Measurements from ENCODE around the gene COL23A1.
"Not testable (repeated sequence)": the region's sequence is repeated elsewhere in the genome, so short reads cannot be mapped to it uniquely, and the experiment has no call there.

Gene COL23A1

GRCh38 chr5:178249191-178249989 lies 340.8 kb downstream of the COL23A1 start:
- FAIRE-seq: no peak
- no peak for DNase-seq (ENCODE audit: low spot score)

GRCh38 chr5:178248750-178249149 lies 341.4 kb downstream of the COL23A1 start:
- DNase-seq (ENCODE audit: low spot score): no peak
- FAIRE-seq: no peak

- FAIRE-seq (no peak), DNase-seq (ENCODE audit: low spot score) (no peak)
Observed at GRCh38 chr5:178247481-178248456, 342.4 kb downstream of the COL23A1 start.

- DNase-seq (ENCODE audit: low spot score): no peak
- FAIRE-seq: no peak
Observed at GRCh38 chr5:178246624-178247279, 343.4 kb downstream of the COL23A1 start.

- DNase-seq (ENCODE audit: low spot score) (no peak), FAIRE-seq (no peak)
Observed at GRCh38 chr5:178245389-178245788, 344.8 kb downstream of the COL23A1 start.

GRCh38 chr5:178244576-178244975 lies 345.6 kb downstream of the COL23A1 start:
- DNase-seq (ENCODE audit: low spot score) (no peak), FAIRE-seq (no peak)

GRCh38 chr5:178242416-178242815 lies 347.8 kb downstream of the COL23A1 start:
- FAIRE-seq (no peak), DNase-seq (ENCODE audit: low spot score) (no peak)

- FAIRE-seq (no peak), DNase-seq (ENCODE audit: low spot score) (no peak)
Observed at GRCh38 chr5:178241688-178242231, 348.4 kb downstream of the COL23A1 start.

GRCh38 chr5:178241231-178241663 lies 348.9 kb downstream of the COL23A1 start:
- FAIRE-seq: no peak

GRCh38 chr5:178240766-178241165 lies 349.4 kb downstream of the COL23A1 start:
- FAIRE-seq: no peak
- no peak for DNase-seq (ENCODE audit: low spot score)

More at GRCh38 chr5:178241231-178241663, 348.9 kb downstream of the COL23A1 start:
- DNase-seq (ENCODE audit: low spot score): no peak

- DNase-seq (ENCODE audit: low spot score): no peak
- FAIRE-seq: no peak
Observed at GRCh38 chr5:178240341-178240741, 349.9 kb downstream of the COL23A1 start.

GRCh38 chr5:178239626-178240301 lies 350.4 kb downstream of the COL23A1 start:
- FAIRE-seq; DNase-seq (ENCODE audit: low spot score): not testable (repeated sequence)

GRCh38 chr5:178238711-178239592 lies 351.2 kb downstream of the COL23A1 start:
- FAIRE-seq (no peak), DNase-seq (ENCODE audit: low spot score) (no peak)

- DNase-seq (ENCODE audit: low spot score) (no peak), FAIRE-seq (no peak)
Observed at GRCh38 chr5:178238313-178238635, 351.9 kb downstream of the COL23A1 start.

GRCh38 chr5:178237431-178238312 lies 352.5 kb downstream of the COL23A1 start:
- FAIRE-seq: no peak
- no peak for DNase-seq (ENCODE audit: low spot score)

GRCh38 chr5:178236679-178237078 lies 353.5 kb downstream of the COL23A1 start:
- DNase-seq (ENCODE audit: low spot score): peak; percentile 31
- no peak for FAIRE-seq

- DNase-seq (ENCODE audit: low spot score) (no peak), FAIRE-seq (no peak)
Observed at GRCh38 chr5:178236126-178236525, 354.1 kb downstream of the COL23A1 start.

- DNase-seq (ENCODE audit: low spot score) (no peak), FAIRE-seq (no peak)
Observed at GRCh38 chr5:178235588-178235974, 354.6 kb downstream of the COL23A1 start.

Measured in RCC 7860 (cell line).